Natural killer cell treated with Interleukin-12 subunit alpha and Interleukin-12 subunit beta and Interleukin-15 and Interleukin-18, amount 100 ng/mL, for 72 hours (primary cell): ENCODE results near the gene C1orf232. TPM values are rescaled to one million over a fixed set of nuclear protein-coding genes. Genes with fewer than 3 reads are reported as not detected.

ENCODE experiments used
- ATAC-seq, 2 donors: fragments of 150-1000 bp; cut with Tn5 transposase in 1 of 2; sonication (Bioruptor Pico), chemical (Tn5 transposase) in 1 of 2; 2 replicates each; pipeline ENCODE4 v1.10.0; 2021
- DNase-seq: peaks from one replicate; pipeline ENCODE4 v3.0.0; 2022; ENCODE audit warnings: low spot score
- H3K27ac Mint-ChIP-seq, 2 donors: 1 replicate in 1 of 2; 2 replicates in 1 of 2; pipeline ENCODE4 v1.8.0; 2022; ENCODE audit warnings: mixed read lengths in 2 of 2, mild to moderate bottlenecking in 1 of 2, moderate library complexity in 1 of 2
- H3K27me3 Mint-ChIP-seq, 2 donors: 1 replicate in 1 of 2; 2 replicates in 1 of 2; pipeline ENCODE4 v1.8.0; 2022; ENCODE audit warnings: mixed read lengths in 2 of 2
- H3K36me3 Mint-ChIP-seq: one replicate; pipeline ENCODE4 v1.8.0; 2022; ENCODE audit warnings: mixed read lengths
- H3K4me1 Mint-ChIP-seq, 2 donors: 1 replicate in 1 of 2; 2 replicates in 1 of 2; pipeline ENCODE4 v1.8.0; 2022; ENCODE audit warnings: low read depth in 2 of 2, mixed read lengths in 2 of 2, mild to moderate bottlenecking in 1 of 2
- H3K4me3 Mint-ChIP-seq: one replicate; pipeline ENCODE4 v1.8.0; 2022; ENCODE audit warnings: mixed read lengths
- H3K9me3 Mint-ChIP-seq: 2 replicates; pipeline ENCODE4 v1.8.0; 2022; ENCODE audit warnings: mixed read lengths
- total RNA-seq, 2 donors: library from RNA; stranded (reverse); gene quantifications; one replicate each; pipeline ENCODE4 v1.2.3, GENCODE V29; 2022

Gene C1orf232
- total RNA-seq, 2 donors from 2014 or later, result not detected

DNA sequence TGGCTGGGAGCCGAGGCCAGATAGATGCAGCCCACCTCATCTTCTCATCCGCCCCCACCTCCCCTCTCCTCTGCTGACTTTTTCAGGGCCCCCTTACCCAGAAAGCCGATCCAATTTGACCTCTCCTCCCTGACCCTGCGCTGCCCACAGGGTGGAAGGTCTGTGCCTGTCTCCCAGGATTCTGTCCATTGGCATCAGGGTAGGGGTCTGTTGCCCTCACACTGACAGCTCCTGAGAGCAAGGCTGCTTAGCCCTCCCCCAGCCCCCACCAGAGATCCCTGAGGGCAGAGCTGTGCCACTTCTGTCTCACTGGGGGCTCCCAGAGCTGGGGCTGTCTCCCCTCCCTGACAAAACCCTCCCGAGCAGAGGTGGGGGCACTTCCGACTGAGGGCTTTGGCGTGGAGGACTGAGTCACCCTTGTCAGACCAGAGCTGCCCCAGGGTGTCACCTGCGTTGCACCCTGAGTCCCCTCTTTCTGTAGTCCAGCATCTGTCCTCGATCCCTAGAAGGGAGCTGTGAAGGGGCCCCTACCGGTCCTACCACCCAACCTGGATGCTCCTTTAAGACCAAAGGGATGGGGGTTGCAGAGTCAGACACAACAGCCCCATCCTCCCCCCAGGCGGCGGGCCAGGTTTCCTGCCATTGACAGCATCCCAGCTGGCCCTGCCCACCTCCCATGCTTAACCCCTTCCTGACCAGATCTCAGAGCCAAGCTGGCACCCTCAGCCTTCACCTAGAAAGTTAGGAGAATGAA, 12.3 kb downstream of the C1orf232 start:
- peak in 1 of 2 donors; percentile 12 for ATAC-seq
- Mint-ChIP-seq H3K27ac (no peak overlapping the region), H3K4me1 (no peaks in the 10 kb centered on the region), H3K36me3 (no peaks in the 10 kb centered on the region), H3K9me3 (no peaks in the 10 kb centered on the region), H3K27me3 (peaks cover 28 to 36% of the 10 kb centered on the region in 2 donors), H3K4me3 (no peak overlapping the region)
- DNase-seq, result no peak

DNA sequence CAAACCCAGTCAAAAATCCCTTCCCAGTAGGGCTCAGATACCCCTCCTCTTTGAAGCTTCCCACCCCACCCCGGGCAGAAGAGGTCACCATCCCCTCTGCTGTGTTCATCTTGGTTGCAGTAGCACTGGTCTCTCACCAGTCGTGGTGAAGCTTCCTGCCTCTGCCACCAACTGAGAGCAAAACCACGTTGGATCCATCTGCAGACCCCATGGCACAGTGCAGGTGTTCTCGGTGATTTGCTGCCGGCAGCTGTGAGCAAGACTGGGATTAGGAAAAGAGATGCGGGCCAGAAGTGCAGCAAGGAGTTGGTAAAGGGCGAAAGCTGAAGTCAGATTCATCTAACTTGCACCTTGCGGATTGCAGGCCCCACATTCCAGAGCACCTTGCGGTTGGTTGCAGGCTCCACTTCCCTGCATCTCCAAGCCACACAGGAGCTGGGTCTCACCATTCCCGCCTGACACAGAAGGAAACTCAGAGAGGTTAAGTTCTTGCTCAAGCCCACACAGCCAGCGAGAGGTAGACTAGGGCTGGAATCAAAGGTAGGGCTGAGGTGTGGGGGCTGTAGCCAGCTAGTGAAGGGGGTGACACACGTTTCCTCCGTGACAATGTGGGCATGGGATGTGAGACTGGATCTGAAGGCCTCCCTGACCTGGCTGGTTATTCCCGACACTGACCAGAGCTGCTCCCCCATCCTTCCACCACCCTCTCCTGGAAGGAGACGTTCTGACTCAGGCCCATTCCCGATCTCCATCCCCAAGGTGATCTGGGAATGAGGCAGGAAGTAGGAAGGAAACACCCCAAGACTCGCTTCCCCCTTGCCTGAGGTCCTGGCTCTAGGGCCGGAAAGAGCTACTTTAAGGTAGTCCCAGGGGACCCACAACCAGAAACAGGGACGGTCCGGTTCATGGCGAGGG, 13.1 kb downstream of the C1orf232 start:
- no peaks in the 10 kb centered on the region for H3K36me3 Mint-ChIP-seq
- no peaks in the 10 kb centered on the region for H3K9me3 Mint-ChIP-seq
- H3K27me3 Mint-ChIP-seq, result peaks cover 31 to 39% of the 10 kb centered on the region in 2 donors
- DNase-seq (peak; percentile 44), ATAC-seq (no peak)
- H3K27ac Mint-ChIP-seq, result no peak overlapping the region
- H3K4me1 Mint-ChIP-seq, result no peaks in the 10 kb centered on the region
- H3K4me3 Mint-ChIP-seq, result no peak overlapping the region

- Mint-ChIP-seq H3K4me1 (no peaks in the 10 kb centered on the region), H3K4me3 (no peak overlapping the region), H3K27ac (no peak overlapping the region), H3K9me3 (no peaks in the 10 kb centered on the region), H3K27me3 (peaks cover 35 to 43% of the 10 kb centered on the region in 2 donors), H3K36me3 (no peaks in the 10 kb centered on the region)
- DNase-seq (no peak), ATAC-seq (no peak)
Measured at GRCh38 chr1:26154750-26155149, 14.0 kb downstream of the C1orf232 start.

DNA sequence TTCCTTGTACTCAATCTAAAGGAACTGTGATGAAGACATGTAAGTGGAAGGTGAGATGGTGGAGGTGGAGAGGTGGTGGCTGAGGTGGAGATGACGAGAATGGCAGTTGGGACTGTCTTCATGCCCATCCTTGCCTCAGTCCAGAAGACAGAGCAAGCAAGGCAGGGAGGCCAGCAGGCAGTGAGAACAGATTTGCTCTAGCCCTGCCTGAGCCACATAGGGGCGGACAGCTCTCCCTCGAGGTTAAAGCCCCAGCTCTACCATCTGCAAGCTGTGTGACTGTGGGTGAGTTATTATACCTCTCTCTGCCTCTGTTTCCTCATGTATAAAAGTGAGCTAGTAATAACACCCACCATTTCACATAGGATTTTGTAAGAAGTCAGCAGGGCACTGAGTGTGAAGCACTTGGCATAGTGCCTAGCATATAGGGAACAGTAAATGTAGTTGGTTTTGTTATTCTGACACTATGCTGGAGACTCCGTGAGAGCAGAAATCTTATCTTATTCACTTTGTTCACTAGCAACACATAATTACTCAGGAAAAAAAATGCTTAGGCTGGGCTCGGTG, 14.7 kb downstream of the C1orf232 start:
- H3K36me3 Mint-ChIP-seq, result no peaks in the 10 kb centered on the region
- DNase-seq (no peak), ATAC-seq (no peak)
- no peak overlapping the region for H3K27ac Mint-ChIP-seq
- H3K4me1 Mint-ChIP-seq, result no peaks in the 10 kb centered on the region
- H3K27me3 Mint-ChIP-seq, result peaks cover 30 to 45% of the 10 kb centered on the region in 2 donors
- H3K4me3 Mint-ChIP-seq, result no peak overlapping the region
- H3K9me3 Mint-ChIP-seq, result no peaks in the 10 kb centered on the region

GRCh38 chr1:26148887-26149286, 19.9 kb downstream of the C1orf232 start:
- ATAC-seq (no peak), DNase-seq (no peak)
- Mint-ChIP-seq H3K9me3 (no peaks in the 10 kb centered on the region), H3K36me3 (no peaks in the 10 kb centered on the region), H3K4me1 (no peaks in the 10 kb centered on the region), H3K27me3 (peaks cover 25 to 55% of the 10 kb centered on the region in 2 donors), H3K4me3 (no peak overlapping the region), H3K27ac (no peak overlapping the region)

- Mint-ChIP-seq H3K27ac (no peak overlapping the region), H3K4me1 (no peaks in the 10 kb centered on the region), H3K36me3 (no peaks in the 10 kb centered on the region)
Measured at GRCh38 chr1:26145960-26146294, 22.8 kb downstream of the C1orf232 start.

DNA sequence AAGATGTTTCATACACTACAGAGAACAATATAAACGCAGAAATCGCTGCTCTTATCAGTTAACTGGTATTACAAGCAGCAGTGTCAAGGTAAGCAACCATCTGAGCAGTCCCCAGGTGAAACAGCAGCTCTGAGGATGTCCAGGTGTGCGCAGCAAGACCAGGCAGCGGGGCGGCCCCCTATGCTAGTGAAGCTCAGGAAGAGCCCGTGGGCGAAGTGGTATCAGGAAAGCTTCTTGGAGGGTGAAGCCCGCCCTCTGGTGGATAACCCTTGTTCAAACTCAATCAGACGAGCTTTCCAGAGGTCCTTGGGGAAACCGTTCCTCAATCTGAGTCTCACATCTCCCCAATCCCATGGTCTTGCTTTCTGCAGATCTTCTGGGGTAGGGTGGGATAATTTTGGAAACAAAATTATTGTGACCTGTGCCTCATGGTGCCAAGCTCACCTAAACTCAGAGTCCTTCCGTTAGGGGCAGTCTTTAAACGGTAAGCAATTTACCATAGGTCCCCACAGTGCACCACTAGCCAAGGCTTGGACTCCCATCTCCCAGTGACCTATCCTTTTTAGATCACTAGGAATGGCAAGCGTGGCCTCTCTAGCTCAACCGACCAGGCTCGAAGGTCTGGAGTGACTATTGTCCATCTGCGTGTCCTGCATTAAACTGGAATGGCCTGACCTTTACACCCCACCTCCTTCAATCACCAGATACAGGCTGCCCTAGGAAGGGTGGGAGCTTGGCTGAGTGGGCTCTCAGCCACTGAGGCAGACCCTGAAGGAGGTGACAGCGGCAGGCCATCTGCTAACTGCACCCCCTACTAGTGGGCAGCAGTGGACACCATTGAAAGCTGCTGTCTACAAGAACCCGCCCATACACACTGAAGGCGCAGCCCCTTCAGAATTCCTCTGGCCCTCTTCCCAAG, 23.5 kb downstream of the C1orf232 start:
- no peak overlapping the region for H3K4me3 Mint-ChIP-seq
- peaks cover 22 to 50% of the 10 kb centered on the region in 2 donors for H3K27me3 Mint-ChIP-seq
- peak; percentile 78 for DNase-seq
- no peak overlapping the region for H3K27ac Mint-ChIP-seq
- no peaks in the 10 kb centered on the region for H3K4me1 Mint-ChIP-seq
- peak; percentile 73 to 78 for ATAC-seq
- no peaks in the 10 kb centered on the region for H3K9me3 Mint-ChIP-seq
- H3K36me3 Mint-ChIP-seq, result no peaks in the 10 kb centered on the region

More at GRCh38 chr1:26145960-26146294, 22.8 kb downstream of the C1orf232 start:
- Mint-ChIP-seq H3K9me3 (no peaks in the 10 kb centered on the region), H3K4me3 (no peak overlapping the region), H3K27me3 (peaks cover 22 to 51% of the 10 kb centered on the region in 2 donors)
- no peak for DNase-seq
- no peak for ATAC-seq

GRCh38 chr1:26142159-26142558, 26.6 kb downstream of the C1orf232 start:
- ATAC-seq (no peak), DNase-seq (no peak)
- peaks cover 20 to 27% of the 10 kb centered on the region in 2 donors for H3K27me3 Mint-ChIP-seq
- no peaks in the 10 kb centered on the region for H3K36me3 Mint-ChIP-seq
- no peaks in the 10 kb centered on the region for H3K9me3 Mint-ChIP-seq
- H3K4me3 Mint-ChIP-seq, result no peak overlapping the region
- H3K27ac Mint-ChIP-seq, result no peak overlapping the region
- no peaks in the 10 kb centered on the region for H3K4me1 Mint-ChIP-seq

GRCh38 chr1:26138974-26139558, 29.7 kb downstream of the C1orf232 start:
- Mint-ChIP-seq H3K27me3 (peaks cover 12 to 24% of the 10 kb centered on the region in 2 donors), H3K27ac (no peak overlapping the region), H3K4me1 (no peaks in the 10 kb centered on the region), H3K36me3 (no peaks in the 10 kb centered on the region), H3K4me3 (no peak overlapping the region), H3K9me3 (no peaks in the 10 kb centered on the region)
- ATAC-seq, result no peak
- no peak for DNase-seq

- H3K27me3 Mint-ChIP-seq, result peaks cover 24 to 27% of the 10 kb centered on the region in 2 donors
Measured at GRCh38 chr1:26134466-26134865, 34.3 kb downstream of the C1orf232 start.

DNA sequence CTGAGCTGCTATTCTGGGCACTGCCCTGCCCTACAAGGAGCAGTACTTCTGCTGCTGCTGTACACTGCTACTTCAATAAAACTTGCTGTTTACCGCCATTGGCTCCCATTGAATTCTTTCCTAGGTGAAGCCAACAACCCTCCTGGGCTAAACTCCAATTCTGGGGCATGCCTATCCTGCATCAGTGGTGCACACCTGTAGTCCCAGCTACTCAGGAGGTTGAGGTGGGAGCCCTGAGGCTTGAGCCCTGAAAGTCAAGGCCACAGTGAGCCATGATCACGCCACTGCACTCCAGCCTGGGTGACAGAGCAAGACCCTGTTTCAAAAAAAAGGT, 36.0 kb downstream of the C1orf232 start:
- DNase-seq (no peak), ATAC-seq (no peak)
- Mint-ChIP-seq H3K27me3 (peaks cover 34 to 42% of the 10 kb centered on the region in 2 donors), H3K4me1 (peaks cover 7 to 8% of the 10 kb centered on the region in 2 donors), H3K27ac (no peak overlapping the region), H3K9me3 (no peaks in the 10 kb centered on the region), H3K36me3 (no peaks in the 10 kb centered on the region), H3K4me3 (no peak overlapping the region)

More at GRCh38 chr1:26134466-26134865, 34.3 kb downstream of the C1orf232 start:
- no peak overlapping the region for H3K4me3 Mint-ChIP-seq
- DNase-seq (no peak), ATAC-seq (no peak)
- H3K27ac Mint-ChIP-seq, result no peak overlapping the region
- no peaks in the 10 kb centered on the region for H3K36me3 Mint-ChIP-seq
- no peaks in the 10 kb centered on the region for H3K9me3 Mint-ChIP-seq
- no peaks in the 10 kb centered on the region for H3K4me1 Mint-ChIP-seq

GRCh38 chr1:26132128-26132833, 36.5 kb downstream of the C1orf232 start:
- Mint-ChIP-seq H3K36me3 (no peaks in the 10 kb centered on the region), H3K27ac (no peak overlapping the region), H3K27me3 (peaks cover 39 to 47% of the 10 kb centered on the region in 2 donors), H3K4me3 (no peak overlapping the region), H3K4me1 (peaks cover 12 to 14% of the 10 kb centered on the region in 2 donors), H3K9me3 (no peaks in the 10 kb centered on the region)
- ATAC-seq (no peak), DNase-seq (no peak)
